GM19395 (cell line): ENCODE results near the gene TRIM22.

ENCODE experiments used
- ATAC-seq: cut with Tn5 transposase; IDR thresholded peaks from one replicate; pipeline ENCODE4 v1.9.1; 2021; ENCODE audit warnings: mild to moderate bottlenecking, moderate library complexity; ENCODE audit not compliant: unreplicated experiment

TRIM22 gene

DNA sequence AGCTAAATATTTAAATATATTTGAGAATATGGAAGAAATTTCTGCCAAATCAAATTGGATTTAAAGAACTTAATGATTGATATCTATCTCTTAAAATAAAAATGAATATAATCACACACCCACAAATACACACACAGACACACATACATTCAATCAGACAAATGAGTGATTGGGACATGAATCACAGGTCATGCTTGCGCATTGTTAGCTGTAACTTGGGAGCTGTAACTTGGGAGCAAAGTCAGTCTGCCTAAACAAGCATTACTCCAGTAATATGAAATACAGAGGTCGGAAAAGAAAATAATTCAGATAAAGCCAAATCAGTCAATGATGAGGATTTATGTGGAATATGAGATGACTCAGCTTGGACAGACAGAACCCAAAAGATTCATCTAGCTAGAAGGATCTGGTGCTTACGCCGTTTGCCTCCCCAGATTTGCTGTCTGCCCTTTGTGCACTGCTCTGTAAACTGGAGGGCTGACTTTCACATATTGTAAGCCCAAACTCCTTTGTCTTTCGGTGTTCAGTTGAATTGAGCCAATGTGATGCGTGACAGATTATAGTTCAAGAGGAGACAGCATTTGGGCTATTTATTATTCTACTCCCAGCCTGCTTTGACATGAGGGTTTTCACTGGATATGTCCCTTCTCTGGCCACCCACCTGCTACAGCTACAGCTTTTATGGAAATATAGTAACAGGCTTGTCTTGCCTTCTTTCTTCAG is 48.2 kb downstream of the TRIM22 start:
- ATAC-seq, result no peak

DNA sequence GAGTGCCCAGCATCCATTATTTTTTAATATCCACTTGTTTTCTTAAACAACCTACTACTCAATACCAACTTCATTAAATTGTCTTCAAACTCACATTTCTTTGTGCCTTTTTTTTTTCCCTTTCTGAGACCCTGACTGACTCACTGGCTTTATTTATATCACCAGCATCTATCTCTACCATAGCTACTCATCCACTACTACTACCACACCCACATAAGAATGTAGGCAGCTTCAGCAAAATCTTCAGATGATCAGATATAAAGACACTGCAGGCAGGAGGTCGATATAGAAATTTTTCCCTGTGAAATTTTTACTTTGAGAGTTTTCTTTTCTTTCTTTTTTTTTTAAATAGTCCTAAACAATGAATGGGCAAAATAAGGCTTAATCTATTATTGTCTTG is 48.8 kb downstream of the TRIM22 start:
- ATAC-seq, result no peak

DNA sequence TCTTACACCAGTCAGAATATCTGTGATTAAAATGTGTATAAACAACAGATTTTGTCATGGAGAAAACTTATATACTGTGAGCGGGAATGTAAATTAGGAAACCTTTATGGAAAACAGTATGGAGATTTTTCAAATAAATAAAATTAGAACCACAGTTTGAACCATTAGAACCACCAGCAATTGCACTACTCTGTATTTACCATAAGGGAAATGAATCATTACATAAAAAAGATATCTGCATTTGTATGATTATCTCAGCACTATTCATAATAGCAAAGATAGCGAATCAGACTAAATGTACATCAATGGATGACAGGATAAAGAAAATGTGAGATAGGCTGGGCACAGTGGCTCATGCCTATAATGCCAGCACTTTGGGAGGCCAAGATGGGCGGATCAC is 57.0 kb downstream of the TRIM22 start:
- no peak for ATAC-seq

DNA sequence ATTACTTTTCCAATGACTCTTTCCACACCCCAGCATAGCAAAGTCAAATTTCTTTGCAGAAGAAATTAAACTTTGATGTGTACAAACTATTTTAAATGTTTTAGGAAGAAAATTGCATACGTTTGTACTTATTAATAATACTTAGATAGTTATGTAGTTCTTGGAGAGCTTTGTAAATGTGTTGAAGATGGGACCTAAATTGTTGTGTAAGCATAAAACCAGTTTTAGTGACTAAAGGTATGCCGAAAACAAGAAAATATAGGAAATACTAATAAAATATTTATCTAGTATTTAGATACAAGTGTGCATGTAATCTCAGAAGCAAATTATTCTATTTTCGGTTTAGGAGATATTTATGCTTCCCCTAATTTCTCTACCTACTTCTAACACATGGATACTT is 60.2 kb downstream of the TRIM22 start:
- no peak for ATAC-seq

DNA sequence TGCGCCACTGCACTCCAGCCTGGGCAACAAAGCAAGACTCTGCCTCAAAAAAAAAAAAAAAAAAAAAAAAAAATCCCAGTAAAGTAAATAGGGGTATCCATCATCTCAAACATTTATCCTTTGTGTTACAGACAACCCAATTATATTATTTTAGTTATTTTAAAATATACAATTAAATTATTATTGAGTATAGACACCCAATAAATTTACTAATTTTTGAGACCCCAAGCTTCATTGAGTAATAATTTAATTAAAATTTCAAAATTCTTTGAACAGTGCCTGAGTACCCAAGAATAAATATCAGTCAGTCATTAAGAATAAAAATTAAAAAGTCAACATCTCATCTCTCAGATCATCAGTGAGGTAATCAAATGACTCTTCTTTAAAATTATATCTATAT is 64.4 kb downstream of the TRIM22 start, which contains the start of gene OR52N4:
Gene OR52N4 (plus strand): TSS at position 301 of the 400 bp plus-strand sequence. CDS start 498 bp downstream, outside the sequence.
- no peak for ATAC-seq
